GM21576 (cell line): Measurements from ENCODE around the gene C21orf91.
A peak's percentile ranks its signal among the peaks of the same experiment; 100 is the strongest.

Experiments used
- ATAC-seq: cut with Tn5 transposase; IDR thresholded peaks from one replicate; pipeline ENCODE4 v1.9.1; 2021; ENCODE audit warnings: mild to moderate bottlenecking, moderate library complexity; ENCODE audit not compliant: unreplicated experiment

Gene C21orf91

GRCh38 chr21:17798796-17799195, 20.4 kb downstream of the C21orf91 start:
- ATAC-seq: no peak

GRCh38 chr21:17797967-17798366, 21.2 kb downstream of the C21orf91 start:
- ATAC-seq: no peak

GRCh38 chr21:17796503-17796902, 22.7 kb downstream of the C21orf91 start:
- no peak for ATAC-seq

- no peak for ATAC-seq
Measured at GRCh38 chr21:17796037-17796403, 23.1 kb downstream of the C21orf91 start.

- no peak for ATAC-seq
Measured at GRCh38 chr21:17795146-17796036, 23.8 kb downstream of the C21orf91 start.

- ATAC-seq: no peak
Measured at GRCh38 chr21:17794518-17795145, 24.5 kb downstream of the C21orf91 start.

- ATAC-seq: peak; percentile 48
Measured at GRCh38 chr21:17793246-17794123, 25.7 kb downstream of the C21orf91 start.

GRCh38 chr21:17789656-17790055, 29.5 kb downstream of the C21orf91 start:
- no peak for ATAC-seq

GRCh38 chr21:17789069-17789468, 30.1 kb downstream of the C21orf91 start:
- ATAC-seq: no peak

- ATAC-seq: no peak
Measured at GRCh38 chr21:17786851-17787181, 32.3 kb downstream of the C21orf91 start.

- ATAC-seq: no peak
Measured at GRCh38 chr21:17786071-17786850, 32.9 kb downstream of the C21orf91 start.

GRCh38 chr21:17785403-17785788, 33.8 kb downstream of the C21orf91 start:
- no peak for ATAC-seq

- ATAC-seq: peak; percentile 37
Measured at GRCh38 chr21:17784604-17785402, 34.4 kb downstream of the C21orf91 start.

- ATAC-seq: peak; percentile 47
Measured at GRCh38 chr21:17784180-17784598, 35.0 kb downstream of the C21orf91 start.

- peak; percentile 37 for ATAC-seq
Measured at GRCh38 chr21:17783481-17784179, 35.5 kb downstream of the C21orf91 start.

- ATAC-seq: no peak
Measured at GRCh38 chr21:17783003-17783402, 36.2 kb downstream of the C21orf91 start.

GRCh38 chr21:17782051-17782450, 37.1 kb downstream of the C21orf91 start:
- ATAC-seq: peak; percentile 21

- ATAC-seq: no peak
Measured at GRCh38 chr21:17781524-17781923, 37.6 kb downstream of the C21orf91 start.

- ATAC-seq: peak; percentile 32
Measured at GRCh38 chr21:17780539-17780938, 38.6 kb downstream of the C21orf91 start.
